Measurements from ENCODE around the gene FFAR1.

FFAR1 gene

GRCh38 chr19:35383536-35383935 is 35.8 kb downstream of the FFAR1 start:
- DNase-seq (ENCODE audit: extremely low read depth in 1 of 2, low read depth in 1 of 2): no peak

GRCh38 chr19:35388277-35389054 is 40.8 kb downstream of the FFAR1 start:
- no peak for DNase-seq (ENCODE audit: extremely low read depth in 1 of 2, low read depth in 1 of 2)

DNA sequence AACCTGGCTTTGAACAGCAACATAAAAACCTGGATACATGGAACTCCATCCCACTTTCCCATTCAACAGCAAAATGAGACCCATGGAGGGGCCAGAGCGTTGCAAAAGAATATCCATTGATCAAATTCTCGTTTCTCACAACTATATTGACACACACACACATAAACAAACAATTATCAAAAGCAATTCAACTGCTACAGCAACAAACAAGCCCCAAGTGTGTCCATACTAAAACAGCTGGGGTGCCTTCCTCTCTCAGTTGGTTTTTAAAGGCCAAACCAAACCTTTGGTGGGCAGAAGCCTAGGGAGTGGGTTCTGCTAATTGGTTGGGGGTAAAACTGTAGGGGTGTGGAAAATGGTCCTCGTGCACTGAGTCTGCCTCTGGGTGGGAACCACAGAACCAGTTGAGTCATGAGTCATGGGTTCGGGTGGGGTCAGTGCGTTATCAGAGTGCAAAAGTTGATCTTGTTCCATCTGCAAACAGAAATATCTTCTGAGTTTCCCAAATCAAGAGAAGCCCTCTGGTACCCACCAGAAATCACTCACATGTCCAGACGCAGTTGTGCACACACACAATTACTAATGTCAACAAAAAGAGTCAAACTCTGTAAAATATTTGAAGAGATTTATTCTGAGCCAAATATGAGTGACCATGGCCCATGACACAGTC is 41.6 kb downstream of the FFAR1 start:
- DNase-seq (ENCODE audit: extremely low read depth in 1 of 2, low read depth in 1 of 2): no peak

DNA sequence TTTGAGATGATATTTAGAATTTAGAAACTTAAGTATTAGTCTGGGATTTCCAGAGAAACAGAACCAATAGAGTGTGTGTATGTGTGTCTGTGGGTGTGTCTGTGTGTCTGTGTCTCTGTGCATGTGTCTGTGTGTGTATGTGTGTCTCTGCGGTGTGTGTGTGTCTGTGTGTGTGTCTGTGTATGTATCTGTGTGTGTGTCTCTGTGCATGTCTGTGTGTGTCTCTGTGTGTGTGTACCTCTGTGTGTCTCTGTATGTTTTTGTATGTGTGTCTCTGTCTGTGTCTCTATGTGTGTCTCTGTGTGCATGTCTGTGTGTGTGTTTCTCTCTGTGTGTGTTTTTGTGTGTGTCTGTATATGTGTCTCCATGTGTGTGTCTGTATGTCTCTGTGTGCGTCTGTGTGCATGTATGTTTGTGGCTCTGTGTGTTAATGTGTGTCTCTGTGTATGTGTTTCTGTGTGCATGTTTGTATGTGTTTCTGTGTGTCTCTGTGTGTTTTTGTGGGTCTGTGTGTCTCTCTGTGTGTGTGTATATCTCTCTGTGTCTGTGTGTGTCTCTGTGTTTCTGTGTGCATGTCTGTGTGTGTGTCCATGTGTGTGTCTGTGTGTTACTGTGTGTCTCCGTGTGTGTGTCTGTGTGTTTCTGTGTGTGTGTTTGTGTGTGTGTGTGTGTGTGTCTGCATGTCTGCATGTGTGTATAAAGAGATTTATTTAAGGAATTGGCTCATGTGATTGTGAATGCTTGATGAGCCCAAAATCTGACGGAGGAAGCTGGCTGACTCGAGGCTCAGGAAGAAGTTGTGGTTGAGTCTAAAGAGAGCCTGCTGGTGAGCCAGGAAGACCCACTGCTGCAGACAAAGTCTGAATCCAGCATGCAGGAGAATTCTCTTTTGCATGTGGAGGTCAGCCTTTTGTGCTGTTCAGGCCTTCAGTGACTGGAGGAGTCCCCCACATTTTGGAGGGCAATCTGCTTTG is 45.3 kb downstream of the FFAR1 start:
- no peak for DNase-seq (ENCODE audit: extremely low read depth in 1 of 2, low read depth in 1 of 2)

DNA sequence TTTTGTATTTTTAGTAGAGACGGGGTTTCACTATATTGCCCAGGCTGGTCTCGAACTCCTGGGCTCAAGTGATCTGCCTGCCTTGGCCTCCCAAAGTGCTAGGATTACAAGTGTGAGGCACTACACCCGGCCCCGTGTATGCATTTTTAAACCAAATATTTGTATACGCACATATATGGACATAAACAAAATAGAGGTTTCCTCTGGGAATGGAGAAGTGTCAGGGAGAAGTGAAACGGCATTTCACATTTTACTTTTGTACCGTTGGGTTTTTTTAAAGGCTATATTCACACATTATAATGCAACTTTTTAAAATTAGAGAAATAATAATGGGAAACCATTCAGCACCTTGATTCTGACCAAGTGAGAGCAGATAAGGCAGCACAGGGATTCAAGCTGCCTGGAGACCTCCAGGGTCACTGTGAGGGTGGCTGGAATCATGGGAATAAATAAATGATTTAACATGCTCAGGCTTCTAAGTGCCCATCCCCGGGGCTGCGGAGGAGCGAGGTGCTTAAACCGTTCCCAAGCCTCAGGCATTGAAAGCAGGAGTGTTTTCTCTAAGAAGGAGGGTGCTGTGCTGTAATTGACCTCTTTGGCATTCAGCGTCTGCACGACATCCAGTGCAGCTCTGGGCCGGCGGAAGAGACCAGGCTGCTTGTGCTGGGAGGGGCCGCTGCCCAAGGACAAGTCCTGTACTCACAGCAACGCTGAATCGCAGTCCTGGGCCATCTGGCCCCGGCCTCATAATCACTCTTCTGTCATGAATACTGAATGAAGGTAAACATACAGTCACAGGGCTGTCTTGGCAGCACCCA is 47.9 kb downstream of the FFAR1 start:
- DNase-seq (ENCODE audit: extremely low read depth in 1 of 2, low read depth in 1 of 2): no peak

GRCh38 chr19:35396240-35396885 is 48.7 kb downstream of the FFAR1 start:
- no peak for DNase-seq (ENCODE audit: extremely low read depth in 1 of 2, low read depth in 1 of 2)

GRCh38 chr19:35397064-35397463 is 49.4 kb downstream of the FFAR1 start:
- DNase-seq (ENCODE audit: extremely low read depth in 1 of 2, low read depth in 1 of 2): no peak

Data from stimulated activated CD8-positive, alpha-beta memory T cell treated with anti-CD3 and anti-CD28 coated beads, Interleukin-7, amount 100 ng/mL, for 48 hours (primary cell).